Kidney epithelial cell (primary cell): ENCODE results near the gene SLC25A28. TPM values are rescaled to one million over a fixed set of nuclear protein-coding genes. Genes with fewer than 3 reads are reported as not detected.
"Not testable (repeated sequence)": the region's sequence is repeated elsewhere in the genome, so short reads cannot be mapped to it uniquely, and the experiment has no call there.

Experiments used
- DNase-seq: peaks from one replicate; pipeline ENCODE4 v3.0.0-alpha.2; 2010; ENCODE audit warnings: low read depth
- H3K27me3 ChIP-seq: 2 replicates; pipeline ENCODE4 v1.6.0; 2011; ENCODE audit warnings: low read length; ENCODE audit not compliant: control insufficient read depth, insufficient read depth
- H3K36me3 ChIP-seq: 2 replicates; pipeline ENCODE4 v1.5.1; 2011; ENCODE audit warnings: low read length; ENCODE audit not compliant: control insufficient read depth, insufficient read depth
- H3K4me3 ChIP-seq: 2 replicates; pipeline ENCODE4 v1.5.1; 2011; ENCODE audit warnings: low read depth, mild to moderate bottlenecking, control low read depth, low read length
- CTCF ChIP-seq: IDR thresholded peaks from 2 replicates; pipeline ENCODE4 v1.5.1; 2011; ENCODE audit warnings: mild to moderate bottlenecking, moderate library complexity, low read length, control low read depth, inconsistent platforms; ENCODE audit not compliant: insufficient read depth, poor library complexity, severe bottlenecking
- total RNA-seq: library from RNA; depleted of rRNA; stranded (reverse); fragments of >200 nt; gene quantifications from 2 replicates; pipeline ENCODE4 v1.2.3, GENCODE V29; 2015

The SLC25A28 gene
- total RNA-seq, 1 donor from 2014 or later: 7.9 TPM

- Histone ChIP-seq H3K27me3 (peaks cover 2% of the 10 kb centered on the region), H3K4me3 (no peak overlapping the region), H3K36me3 (no peaks in the 10 kb centered on the region)
- DNase-seq: no peak
- TF ChIP-seq CTCF: no peak
Observed at GRCh38 chr10:99598781-99599509, 21.3 kb downstream of the SLC25A28 start.

GRCh38 chr10:99598011-99598410 lies 22.2 kb downstream of the SLC25A28 start:
- H3K4me3 ChIP-seq: no peak overlapping the region
- DNase-seq: no peak
- TF ChIP-seq CTCF: no peak
- H3K36me3 ChIP-seq: no peaks in the 10 kb centered on the region
- H3K27me3 ChIP-seq: peaks cover 2% of the 10 kb centered on the region

- H3K4me3 ChIP-seq, H3K27me3 ChIP-seq, H3K36me3 ChIP-seq, DNase-seq: not testable (repeated sequence)
Observed at GRCh38 chr10:99596708-99597107, 23.5 kb downstream of the SLC25A28 start.

- H3K4me3 ChIP-seq: no peak overlapping the region
- no peaks in the 10 kb centered on the region for H3K36me3 ChIP-seq
- peaks cover 2% of the 10 kb centered on the region for H3K27me3 ChIP-seq
- DNase-seq: no peak
- TF ChIP-seq CTCF: no peak
Observed at GRCh38 chr10:99595770-99596465, 24.3 kb downstream of the SLC25A28 start.

- no peak for DNase-seq
- TF ChIP-seq CTCF: no peak
- Histone ChIP-seq H3K4me3 (no peak overlapping the region), H3K36me3 (no peaks in the 10 kb centered on the region), H3K27me3 (peaks cover 2% of the 10 kb centered on the region)
Observed at GRCh38 chr10:99595236-99595635, 25.0 kb downstream of the SLC25A28 start.

GRCh38 chr10:99593312-99593711 lies 26.9 kb downstream of the SLC25A28 start:
- no peak overlapping the region for H3K4me3 ChIP-seq
- H3K36me3 ChIP-seq: no peaks in the 10 kb centered on the region
- no peak for DNase-seq
- H3K27me3 ChIP-seq: peaks cover 2% of the 10 kb centered on the region
- TF ChIP-seq CTCF: no peak
